Measurements from ENCODE around the gene INO80C. TPM values are rescaled to one million over a fixed set of nuclear protein-coding genes. Genes with fewer than 3 reads are reported as not detected.
A peak's percentile ranks its signal among the peaks of the same experiment; 100 is the strongest.

INO80C gene
- total RNA-seq, 1 donor from 2014 or later = 24.6 TPM

DNA sequence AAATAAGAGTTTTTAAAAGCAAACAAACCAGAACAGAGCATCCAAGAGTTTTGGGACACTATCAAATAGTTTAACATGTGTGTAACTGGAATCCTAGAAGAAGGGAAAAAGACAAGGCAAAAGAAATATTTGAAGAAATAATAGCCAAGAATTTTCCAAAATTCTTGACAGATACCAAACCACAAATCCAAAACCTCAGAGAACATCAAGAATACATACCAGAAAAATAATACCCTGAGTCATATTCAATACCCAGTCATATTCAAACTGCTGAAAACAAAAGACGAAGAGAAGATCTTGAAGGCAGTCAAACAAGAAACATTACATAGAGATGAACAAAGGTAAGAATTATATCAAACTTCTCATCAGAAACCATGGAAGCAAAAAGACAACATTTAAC, 22.9 kb downstream of the INO80C start:
- H3K4me2 ChIP-seq (ENCODE audit: low read length) = no peak overlapping the region
- no peak overlapping the region for H3K4me3 ChIP-seq (ENCODE audit: insufficient read depth, low read depth, low read length)
- Mint-ChIP-seq H3K4me3 (ENCODE audit: unreplicated experiment) (no peak overlapping the region), H3K36me3 (ENCODE audit: low read depth, unreplicated experiment) (peaks cover 6% of the 10 kb centered on the region), H3K4me1 (ENCODE audit: low read depth, unreplicated experiment) (peaks cover 18% of the 10 kb centered on the region), H3K27ac (ENCODE audit: unreplicated experiment) (no peak overlapping the region), H3K27me3 (ENCODE audit: low read depth, unreplicated experiment) (no peaks in the 10 kb centered on the region), H3K9me3 (ENCODE audit: unreplicated experiment) (no peaks in the 10 kb centered on the region)
- no peak overlapping the region for H2AFZ ChIP-seq (ENCODE audit: low read depth, low read length)
- no peak for FAIRE-seq
- no peaks in the 10 kb centered on the region for H3K36me3 ChIP-seq (ENCODE audit: insufficient read depth, low read length)
- peak overlapping the region; percentile 50 for H3K27ac ChIP-seq (ENCODE audit: low read depth, low read length)
- peaks cover 29% of the 10 kb centered on the region for H3K79me2 ChIP-seq (ENCODE audit: insufficient read depth, low read length)
- peaks cover 23% of the 10 kb centered on the region for H3K4me1 ChIP-seq (ENCODE audit: insufficient read depth, low read length)
- no peaks in the 10 kb centered on the region for H4K20me1 ChIP-seq (ENCODE audit: insufficient read depth, low read length)
- no peaks in the 10 kb centered on the region for H3K27me3 ChIP-seq (ENCODE audit: insufficient read depth, low read length)
- peak; percentile 51 for DNase-seq (ENCODE audit: low read depth)
- no peak overlapping the region for H3K9ac ChIP-seq (ENCODE audit: low read length)
- no peaks in the 10 kb centered on the region for H3K9me3 ChIP-seq (ENCODE audit: insufficient read depth, low read depth, low read length)
- TF ChIP-seq CTCF (IDR thresholded peaks at IDR 0.05; ENCODE audit: insufficient read depth, low read depth, low read length) (no peak), EZH2 (IDR thresholded peaks at IDR 0.05; ENCODE audit: insufficient read depth, low read length) (no peak)

DNA sequence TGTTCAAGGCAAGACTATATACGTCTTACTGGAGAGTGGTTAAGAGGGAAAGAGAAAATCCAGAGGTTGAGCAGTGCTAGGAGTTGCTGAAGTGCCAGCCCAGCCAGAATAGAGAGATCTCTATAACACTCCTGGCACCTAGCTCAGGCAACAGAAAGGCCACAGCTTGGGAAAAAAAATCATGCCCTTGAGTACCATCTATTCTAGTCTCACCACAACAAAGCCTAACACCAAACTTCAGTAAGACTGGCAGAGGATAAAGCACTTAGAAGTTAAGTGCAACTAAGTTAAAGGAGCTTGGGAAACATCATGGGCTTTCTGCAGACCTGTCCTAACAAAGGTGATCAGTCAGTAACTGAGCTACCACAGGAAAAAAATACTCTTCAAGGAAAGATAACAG, 24.2 kb downstream of the INO80C start:
- H3K36me3 ChIP-seq (ENCODE audit: insufficient read depth, low read length) = no peaks in the 10 kb centered on the region
- Mint-ChIP-seq H3K27ac (ENCODE audit: unreplicated experiment) (no peak overlapping the region), H3K4me3 (ENCODE audit: unreplicated experiment) (no peak overlapping the region), H3K36me3 (ENCODE audit: low read depth, unreplicated experiment) (peaks cover 10% of the 10 kb centered on the region), H3K27me3 (ENCODE audit: low read depth, unreplicated experiment) (no peaks in the 10 kb centered on the region), H3K9me3 (ENCODE audit: unreplicated experiment) (no peaks in the 10 kb centered on the region), H3K4me1 (ENCODE audit: low read depth, unreplicated experiment) (peaks cover 12% of the 10 kb centered on the region)
- H3K27me3 ChIP-seq (ENCODE audit: insufficient read depth, low read length) = no peaks in the 10 kb centered on the region
- no peak overlapping the region for H3K27ac ChIP-seq (ENCODE audit: low read depth, low read length)
- H3K4me2 ChIP-seq (ENCODE audit: low read length) = no peak overlapping the region
- no peak overlapping the region for H3K4me3 ChIP-seq (ENCODE audit: insufficient read depth, low read depth, low read length)
- H3K9ac ChIP-seq (ENCODE audit: low read length) = no peak overlapping the region
- H3K9me3 ChIP-seq (ENCODE audit: insufficient read depth, low read depth, low read length) = no peaks in the 10 kb centered on the region
- TF ChIP-seq EZH2 (IDR thresholded peaks at IDR 0.05; ENCODE audit: insufficient read depth, low read length) (no peak), CTCF (IDR thresholded peaks at IDR 0.05; ENCODE audit: insufficient read depth, low read depth, low read length) (no peak)
- no peak for DNase-seq (ENCODE audit: low read depth)
- no peaks in the 10 kb centered on the region for H4K20me1 ChIP-seq (ENCODE audit: insufficient read depth, low read length)
- no peak for FAIRE-seq
- peaks cover 11% of the 10 kb centered on the region for H3K4me1 ChIP-seq (ENCODE audit: insufficient read depth, low read length)
- peaks cover 29% of the 10 kb centered on the region for H3K79me2 ChIP-seq (ENCODE audit: insufficient read depth, low read length)
- H2AFZ ChIP-seq (ENCODE audit: low read depth, low read length) = no peak overlapping the region

DNA sequence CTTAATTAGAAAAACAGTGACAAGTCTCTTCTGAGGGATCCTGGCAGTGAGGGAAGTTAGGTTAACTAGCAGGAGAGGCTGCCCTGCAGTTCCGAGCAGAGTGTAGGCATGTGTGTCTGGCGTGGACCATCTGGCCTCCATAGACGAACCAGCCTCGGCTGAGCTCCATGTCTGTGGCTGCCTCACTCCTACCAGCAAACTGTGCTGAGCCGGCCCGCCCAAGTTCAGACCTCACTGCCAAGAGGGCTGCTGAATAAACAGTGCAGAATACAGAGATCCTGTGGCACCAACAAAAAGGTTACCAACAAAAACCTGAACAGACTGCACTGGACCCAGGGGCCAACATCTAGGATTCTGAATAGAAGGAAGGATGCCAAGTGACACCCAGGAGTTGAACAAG, 27.3 kb downstream of the INO80C start:
- DNase-seq (ENCODE audit: low read depth) (no peak), FAIRE-seq (no peak)
- Mint-ChIP-seq H3K27ac (ENCODE audit: unreplicated experiment) (no peak overlapping the region), H3K27me3 (ENCODE audit: low read depth, unreplicated experiment) (no peaks in the 10 kb centered on the region), H3K4me3 (ENCODE audit: unreplicated experiment) (no peak overlapping the region), H3K36me3 (ENCODE audit: low read depth, unreplicated experiment) (peaks cover 14% of the 10 kb centered on the region), H3K9me3 (ENCODE audit: unreplicated experiment) (no peaks in the 10 kb centered on the region), H3K4me1 (ENCODE audit: low read depth, unreplicated experiment) (peaks cover 7% of the 10 kb centered on the region)
- Histone ChIP-seq H3K9ac (ENCODE audit: low read length) (no peak overlapping the region), H4K20me1 (ENCODE audit: insufficient read depth, low read length) (no peaks in the 10 kb centered on the region), H3K36me3 (ENCODE audit: insufficient read depth, low read length) (no peaks in the 10 kb centered on the region), H3K4me3 (ENCODE audit: insufficient read depth, low read depth, low read length) (no peak overlapping the region), H3K4me2 (ENCODE audit: low read length) (no peak overlapping the region), H3K79me2 (ENCODE audit: insufficient read depth, low read length) (peaks cover 10% of the 10 kb centered on the region), H3K27me3 (ENCODE audit: insufficient read depth, low read length) (no peaks in the 10 kb centered on the region), H3K9me3 (ENCODE audit: insufficient read depth, low read depth, low read length) (no peaks in the 10 kb centered on the region), H3K4me1 (ENCODE audit: insufficient read depth, low read length) (no peaks in the 10 kb centered on the region), H3K27ac (ENCODE audit: low read depth, low read length) (no peak overlapping the region), H2AFZ (ENCODE audit: low read depth, low read length) (no peak overlapping the region)
- TF ChIP-seq EZH2 (IDR thresholded peaks at IDR 0.05; ENCODE audit: insufficient read depth, low read length) (no peak), CTCF (IDR thresholded peaks at IDR 0.05; ENCODE audit: insufficient read depth, low read depth, low read length) (no peak)

Measured in astrocyte (in vitro differentiated cells and primary cell).